ENCODE measurements around the gene CYP1A1. TPM values are rescaled to one million over a fixed set of nuclear protein-coding genes. Genes with fewer than 3 reads are reported as not detected.

Gene CYP1A1
- total and polyA plus RNA-seq, 2 of the 13 experiments (the other 11 are each of a cell fraction or from before 2014, with no cell fraction given), result 7.9 to 8.0 TPM

- peak; percentile 59; the same call in 1 of the 2 replicates for TF ChIP-seq ZNF142 (CRISPR knock-in tag; IDR thresholded peaks at IDR 0.05)
- 0 out of 2 replicates have a peak, but pooled peaks have one; percentile 62 for TF ChIP-seq ZNF547 (CRISPR knock-in tag; IDR thresholded peaks at IDR 0.05)
- peak; percentile 99 for TF ChIP-seq GATAD1 (CRISPR knock-in tag; IDR thresholded peaks at IDR 0.05)
- no peak for TF ChIP-seq TOPORS (CRISPR knock-in tag; IDR thresholded peaks at IDR 0.05)
- TF ChIP-seq, protein P1, sequence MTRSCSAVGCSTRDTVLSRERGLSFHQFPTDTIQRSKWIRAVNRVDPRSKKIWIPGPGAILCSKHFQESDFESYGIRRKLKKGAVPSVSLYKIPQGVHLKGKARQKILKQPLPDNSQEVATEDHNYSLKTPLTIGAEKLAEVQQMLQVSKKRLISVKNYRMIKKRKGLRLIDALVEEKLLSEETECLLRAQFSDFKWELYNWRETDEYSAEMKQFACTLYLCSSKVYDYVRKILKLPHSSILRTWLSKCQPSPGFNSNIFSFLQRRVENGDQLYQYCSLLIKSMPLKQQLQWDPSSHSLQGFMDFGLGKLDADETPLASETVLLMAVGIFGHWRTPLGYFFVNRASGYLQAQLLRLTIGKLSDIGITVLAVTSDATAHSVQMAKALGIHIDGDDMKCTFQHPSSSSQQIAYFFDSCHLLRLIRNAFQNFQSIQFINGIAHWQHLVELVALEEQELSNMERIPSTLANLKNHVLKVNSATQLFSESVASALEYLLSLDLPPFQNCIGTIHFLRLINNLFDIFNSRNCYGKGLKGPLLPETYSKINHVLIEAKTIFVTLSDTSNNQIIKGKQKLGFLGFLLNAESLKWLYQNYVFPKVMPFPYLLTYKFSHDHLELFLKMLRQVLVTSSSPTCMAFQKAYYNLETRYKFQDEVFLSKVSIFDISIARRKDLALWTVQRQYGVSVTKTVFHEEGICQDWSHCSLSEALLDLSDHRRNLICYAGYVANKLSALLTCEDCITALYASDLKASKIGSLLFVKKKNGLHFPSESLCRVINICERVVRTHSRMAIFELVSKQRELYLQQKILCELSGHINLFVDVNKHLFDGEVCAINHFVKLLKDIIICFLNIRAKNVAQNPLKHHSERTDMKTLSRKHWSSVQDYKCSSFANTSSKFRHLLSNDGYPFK (CRISPR knock-in tag; IDR thresholded peaks at IDR 0.05; ENCODE audit: borderline replicate concordance), result peak; percentile 82
- TF ChIP-seq ZFP91 (CRISPR knock-in tag; IDR thresholded peaks at IDR 0.05; ENCODE audit: borderline replicate concordance), result peak; percentile 90
- TF ChIP-seq, protein P2, sequence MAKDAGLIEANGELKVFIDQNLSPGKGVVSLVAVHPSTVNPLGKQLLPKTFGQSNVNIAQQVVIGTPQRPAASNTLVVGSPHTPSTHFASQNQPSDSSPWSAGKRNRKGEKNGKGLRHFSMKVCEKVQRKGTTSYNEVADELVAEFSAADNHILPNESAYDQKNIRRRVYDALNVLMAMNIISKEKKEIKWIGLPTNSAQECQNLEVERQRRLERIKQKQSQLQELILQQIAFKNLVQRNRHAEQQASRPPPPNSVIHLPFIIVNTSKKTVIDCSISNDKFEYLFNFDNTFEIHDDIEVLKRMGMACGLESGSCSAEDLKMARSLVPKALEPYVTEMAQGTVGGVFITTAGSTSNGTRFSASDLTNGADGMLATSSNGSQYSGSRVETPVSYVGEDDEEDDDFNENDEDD (CRISPR knock-in tag; IDR thresholded peaks at IDR 0.05; ENCODE audit: borderline replicate concordance), result peak; percentile 99
- 0 out of 4 replicates have a peak, but pooled peaks of 1 of the 2 experiments have one; percentile 33 for TF ChIP-seq ATF4 (CRISPR knock-in tag; IDR thresholded peaks at IDR 0.05)
- TF ChIP-seq ZNF841 (CRISPR knock-in tag; IDR thresholded peaks at IDR 0.05; ENCODE audit: borderline replicate concordance), result no peak
- peak; percentile 72 for TF ChIP-seq ZFP90 (CRISPR knock-in tag; IDR thresholded peaks at IDR 0.05; ENCODE audit: borderline replicate concordance)
- peak; percentile 31; the same call in 1 of the 2 replicates for TF ChIP-seq FOSL2 (CRISPR knock-in tag; IDR thresholded peaks at IDR 0.05)
- peak; percentile 23; the same call in 1 of the 2 replicates for TF ChIP-seq MEF2D (CRISPR knock-in tag; IDR thresholded peaks at IDR 0.05)
- TF ChIP-seq CBX1 (IDR thresholded peaks at IDR 0.05; ENCODE audit: low read depth), result peak; percentile 43
- TF ChIP-seq THAP11 (CRISPR knock-in tag; IDR thresholded peaks at IDR 0.05), result peak; percentile 93
These were observed 29.5 kb downstream of the CYP1A1 start, which contains the start of gene EDC3 (continued) for GRCh38 chr15:74695597-74696397.
